ENCODE data around the gene ZNF473. TPM values are rescaled to one million over a fixed set of nuclear protein-coding genes. Genes with fewer than 3 reads are reported as not detected.

Gene ZNF473
- polyA plus RNA-seq, 1 donor (not counting 4 experiments of a cell fraction or from before 2014, with no cell fraction given), result 7.7 TPM

DNA sequence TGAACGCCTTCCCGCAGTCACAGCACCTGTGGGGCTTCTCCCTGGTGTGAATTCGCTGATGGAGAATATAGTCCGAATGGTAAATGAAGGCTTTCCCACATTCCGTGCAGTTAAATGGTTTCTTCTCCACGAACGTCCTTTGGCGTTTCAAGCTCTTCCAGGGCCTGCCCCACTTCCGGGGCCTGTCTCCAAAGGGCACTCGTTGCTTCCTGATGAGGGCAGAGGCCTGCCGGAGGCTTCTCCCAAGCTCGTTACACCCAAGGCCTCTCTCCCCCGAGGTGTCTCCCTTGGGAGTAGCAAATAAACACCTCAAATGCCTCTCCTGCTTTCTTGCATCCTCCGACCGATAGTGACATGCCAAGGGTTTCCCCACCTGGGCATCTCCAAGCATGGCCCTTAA lies 34.3 kb downstream of the ZNF473 start:
- H3K9me1 ChIP-seq (ENCODE audit: control insufficient read depth, extremely low read depth, insufficient read depth, low read length), result no peaks in the 10 kb centered on the region
- TF ChIP-seq, protein P1, sequence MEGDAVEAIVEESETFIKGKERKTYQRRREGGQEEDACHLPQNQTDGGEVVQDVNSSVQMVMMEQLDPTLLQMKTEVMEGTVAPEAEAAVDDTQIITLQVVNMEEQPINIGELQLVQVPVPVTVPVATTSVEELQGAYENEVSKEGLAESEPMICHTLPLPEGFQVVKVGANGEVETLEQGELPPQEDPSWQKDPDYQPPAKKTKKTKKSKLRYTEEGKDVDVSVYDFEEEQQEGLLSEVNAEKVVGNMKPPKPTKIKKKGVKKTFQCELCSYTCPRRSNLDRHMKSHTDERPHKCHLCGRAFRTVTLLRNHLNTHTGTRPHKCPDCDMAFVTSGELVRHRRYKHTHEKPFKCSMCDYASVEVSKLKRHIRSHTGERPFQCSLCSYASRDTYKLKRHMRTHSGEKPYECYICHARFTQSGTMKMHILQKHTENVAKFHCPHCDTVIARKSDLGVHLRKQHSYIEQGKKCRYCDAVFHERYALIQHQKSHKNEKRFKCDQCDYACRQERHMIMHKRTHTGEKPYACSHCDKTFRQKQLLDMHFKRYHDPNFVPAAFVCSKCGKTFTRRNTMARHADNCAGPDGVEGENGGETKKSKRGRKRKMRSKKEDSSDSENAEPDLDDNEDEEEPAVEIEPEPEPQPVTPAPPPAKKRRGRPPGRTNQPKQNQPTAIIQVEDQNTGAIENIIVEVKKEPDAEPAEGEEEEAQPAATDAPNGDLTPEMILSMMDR (optimal IDR thresholded peaks at IDR 0.05 in 1 of 3, IDR thresholded peaks at IDR 0.05 in 1 of 3, conservative IDR thresholded peaks at IDR 0.05 in 1 of 3; ENCODE audit: extremely low read depth in 1 of 3, insufficient read depth in 2 of 3, low read length in 3 of 3), result no peak
- no peak for TF ChIP-seq EZH2 (IDR thresholded peaks at IDR 0.05; ENCODE audit: low read length)
- no peaks in the 10 kb centered on the region for H3K27me3 ChIP-seq (ENCODE audit: control insufficient read depth, extremely low read depth, insufficient read depth, low read length)
- H3K27ac ChIP-seq (ENCODE audit: control insufficient read depth, insufficient read depth, low read length), result no peak overlapping the region
- H3K4me1 ChIP-seq (ENCODE audit: control insufficient read depth, extremely low read depth, insufficient read depth, low read length), result no peaks in the 10 kb centered on the region
- FAIRE-seq (no peak), DNase-seq (ENCODE audit: low read depth, low spot score) (no peak)
- no peak overlapping the region for H3K9ac ChIP-seq (ENCODE audit: control insufficient read depth, extremely low read depth, insufficient read depth, low read length)
- no peaks in the 10 kb centered on the region for H4K20me1 ChIP-seq (ENCODE audit: control insufficient read depth, extremely low read depth, insufficient read depth, low read length)
- no peak overlapping the region for H3K4me2 ChIP-seq (ENCODE audit: control insufficient read depth, extremely low read depth, insufficient read depth, low read depth, low read length)
- no peaks in the 10 kb centered on the region for H3K79me2 ChIP-seq (ENCODE audit: control insufficient read depth, insufficient read depth, low read length)
- no peaks in the 10 kb centered on the region for H3K36me3 ChIP-seq (ENCODE audit: control insufficient read depth in 2 of 2, extremely low read depth in 1 of 2, insufficient read depth in 2 of 2, low read length in 2 of 2)
- dilution Hi-C loops (cut with MboI; ENCODE audit: extremely low pct_ligation_motif_present, low sequenced_read_pairs), result no loop called here
- no peak overlapping the region for H2AFZ ChIP-seq (ENCODE audit: control insufficient read depth, low read length)
- no peak overlapping the region for H3K4me3 ChIP-seq (ENCODE audit: control insufficient read depth in 2 of 3, extremely low read depth in 1 of 3, insufficient read depth in 2 of 3, low read depth in 1 of 3, low read length in 3 of 3)
- H3K9me3 ChIP-seq (ENCODE audit: control insufficient read depth, low read depth, low read length), result peaks cover 15% of the 10 kb centered on the region

DNA sequence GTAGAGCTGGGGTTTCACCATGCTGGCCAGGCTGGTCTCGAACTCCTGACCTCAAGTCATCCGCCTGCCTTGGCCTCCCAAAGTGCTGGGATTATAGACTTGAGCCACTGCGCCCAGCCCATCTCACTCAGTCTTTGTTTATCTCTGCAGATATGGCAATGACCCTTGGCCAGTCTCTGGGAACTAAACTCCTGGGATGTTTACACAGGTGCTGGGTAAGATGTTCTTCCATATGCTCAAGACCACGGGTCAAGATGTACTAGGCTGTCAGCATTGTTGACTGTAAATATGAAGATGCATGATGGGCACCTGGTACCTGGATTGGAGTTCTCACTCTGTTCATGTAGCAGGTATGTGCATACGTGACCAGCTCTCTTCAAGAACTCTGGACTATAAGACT lies 35.8 kb downstream of the ZNF473 start:
- Histone ChIP-seq H3K27me3 (ENCODE audit: control insufficient read depth, extremely low read depth, insufficient read depth, low read length) (no peaks in the 10 kb centered on the region), H3K9me3 (ENCODE audit: control insufficient read depth, low read depth, low read length) (peaks cover 15% of the 10 kb centered on the region), H3K4me3 (ENCODE audit: control insufficient read depth in 2 of 3, extremely low read depth in 1 of 3, insufficient read depth in 2 of 3, low read depth in 1 of 3, low read length in 3 of 3) (no peak overlapping the region), H3K4me1 (ENCODE audit: control insufficient read depth, extremely low read depth, insufficient read depth, low read length) (no peaks in the 10 kb centered on the region), H3K9me1 (ENCODE audit: control insufficient read depth, extremely low read depth, insufficient read depth, low read length) (no peaks in the 10 kb centered on the region), H3K79me2 (ENCODE audit: control insufficient read depth, insufficient read depth, low read length) (no peaks in the 10 kb centered on the region), H3K36me3 (ENCODE audit: control insufficient read depth in 2 of 2, extremely low read depth in 1 of 2, insufficient read depth in 2 of 2, low read length in 2 of 2) (no peaks in the 10 kb centered on the region), H4K20me1 (ENCODE audit: control insufficient read depth, extremely low read depth, insufficient read depth, low read length) (no peaks in the 10 kb centered on the region), H2AFZ (ENCODE audit: control insufficient read depth, low read length) (no peak overlapping the region), H3K4me2 (ENCODE audit: control insufficient read depth, extremely low read depth, insufficient read depth, low read depth, low read length) (no peak overlapping the region), H3K9ac (ENCODE audit: control insufficient read depth, extremely low read depth, insufficient read depth, low read length) (no peak overlapping the region), H3K27ac (ENCODE audit: control insufficient read depth, insufficient read depth, low read length) (no peak overlapping the region)
- no peak for DNase-seq (ENCODE audit: low read depth, low spot score)
- TF ChIP-seq, protein P1 (optimal IDR thresholded peaks at IDR 0.05 in 1 of 3, IDR thresholded peaks at IDR 0.05 in 1 of 3, conservative IDR thresholded peaks at IDR 0.05 in 1 of 3; ENCODE audit: extremely low read depth in 1 of 3, insufficient read depth in 2 of 3, low read length in 3 of 3), result no peak
- no peak for TF ChIP-seq EZH2 (IDR thresholded peaks at IDR 0.05; ENCODE audit: low read length)
- FAIRE-seq, result no peak
- dilution Hi-C loops (cut with MboI; ENCODE audit: extremely low pct_ligation_motif_present, low sequenced_read_pairs), result no loop called here

Data from keratinocyte (primary cell).